ENCODE results near the gene RNF32.
"Not testable (repeated sequence)": the region's sequence is repeated elsewhere in the genome, so short reads cannot be mapped to it uniquely, and the experiment has no call there.

The RNF32 gene

DNA sequence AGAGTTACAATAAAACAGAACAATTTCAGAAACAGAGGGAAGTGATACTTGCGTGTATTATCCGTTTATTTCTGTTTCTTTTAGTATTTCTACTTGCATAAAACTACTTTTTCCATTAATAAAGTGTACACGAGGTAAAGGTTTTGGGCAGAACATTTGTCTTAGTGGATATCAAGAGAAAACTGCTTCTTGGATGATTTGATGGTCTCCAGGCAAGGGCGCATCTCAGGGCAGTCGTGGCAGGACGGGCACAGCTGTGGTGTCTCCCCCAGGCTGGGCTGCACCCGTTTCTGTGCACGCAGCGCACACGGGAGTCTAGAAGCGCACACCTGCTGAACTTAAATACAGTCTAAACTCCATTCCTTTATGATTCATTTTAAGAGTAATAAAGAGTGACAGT lies 23.4 kb upstream of the RNF32 start:
- Histone ChIP-seq H3K4me3 (ENCODE audit: low read depth, low read length) (no peak overlapping the region), H3K27me3 (replicated peaks) (peaks cover 8% of the 10 kb centered on the region), H3K27ac (no peak overlapping the region), H3K36me3 (replicated peaks) (no peaks in the 10 kb centered on the region)
- in situ Hi-C loops (cut with HindIII; ENCODE audit: low pct_ligation_motif_present, low sequenced_read_pairs), result no loop called here
- TF ChIP-seq CTCF (IDR thresholded peaks at IDR 0.05; ENCODE audit: low read depth, low read length, missing control alignments), result no peak
- no peak for DNase-seq

- no peak for TF ChIP-seq CTCF (IDR thresholded peaks at IDR 0.05; ENCODE audit: low read depth, low read length, missing control alignments)
- no peak for DNase-seq
- H3K27me3 ChIP-seq (replicated peaks), result peaks cover 8% of the 10 kb centered on the region
- in situ Hi-C loops (cut with HindIII; ENCODE audit: low pct_ligation_motif_present, low sequenced_read_pairs), result no loop called here
- no peak overlapping the region for H3K27ac ChIP-seq
- no peak overlapping the region for H3K4me3 ChIP-seq (ENCODE audit: low read depth, low read length)
- no peaks in the 10 kb centered on the region for H3K36me3 ChIP-seq (replicated peaks)
Measured at GRCh38 chr7:156618078-156618779, 22.3 kb upstream of the RNF32 start.

DNA sequence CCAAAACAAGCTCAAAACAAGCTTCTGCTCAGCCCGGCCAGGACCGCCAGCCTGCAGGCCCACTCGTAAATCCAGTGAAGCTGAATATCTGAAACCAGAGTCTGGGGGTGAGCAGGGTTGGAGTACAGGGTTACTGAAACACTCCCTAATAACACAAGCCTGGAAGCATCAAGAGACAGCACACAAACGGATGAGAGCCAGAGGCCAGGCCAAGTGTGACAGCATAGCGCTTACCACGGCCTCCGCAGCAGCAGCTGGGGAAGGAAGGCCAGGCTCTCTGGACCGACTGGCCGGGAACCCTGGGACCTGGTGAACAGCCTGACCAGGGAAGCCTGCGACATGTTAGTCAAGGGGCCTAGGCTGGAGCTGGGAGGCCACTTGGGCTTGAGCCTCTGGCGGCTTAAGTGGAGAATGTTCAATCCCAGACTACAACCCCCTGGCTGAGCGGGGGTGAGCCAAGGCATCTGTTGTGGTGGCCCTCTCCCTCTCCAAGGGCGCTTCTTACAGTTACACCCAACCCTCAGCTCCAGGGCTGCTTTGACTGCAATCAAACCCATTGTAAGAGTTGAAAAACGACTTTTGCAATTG lies 21.7 kb upstream of the RNF32 start:
- Histone ChIP-seq H3K27me3 (replicated peaks) (peaks cover 8% of the 10 kb centered on the region), H3K4me3 (ENCODE audit: low read depth, low read length) (no peak overlapping the region), H3K36me3 (replicated peaks) (no peaks in the 10 kb centered on the region), H3K27ac (no peak overlapping the region)
- no peak for DNase-seq
- in situ Hi-C loops (cut with HindIII; ENCODE audit: low pct_ligation_motif_present, low sequenced_read_pairs), result no loop called here
- TF ChIP-seq CTCF (IDR thresholded peaks at IDR 0.05; ENCODE audit: low read depth, low read length, missing control alignments), result no peak

DNA sequence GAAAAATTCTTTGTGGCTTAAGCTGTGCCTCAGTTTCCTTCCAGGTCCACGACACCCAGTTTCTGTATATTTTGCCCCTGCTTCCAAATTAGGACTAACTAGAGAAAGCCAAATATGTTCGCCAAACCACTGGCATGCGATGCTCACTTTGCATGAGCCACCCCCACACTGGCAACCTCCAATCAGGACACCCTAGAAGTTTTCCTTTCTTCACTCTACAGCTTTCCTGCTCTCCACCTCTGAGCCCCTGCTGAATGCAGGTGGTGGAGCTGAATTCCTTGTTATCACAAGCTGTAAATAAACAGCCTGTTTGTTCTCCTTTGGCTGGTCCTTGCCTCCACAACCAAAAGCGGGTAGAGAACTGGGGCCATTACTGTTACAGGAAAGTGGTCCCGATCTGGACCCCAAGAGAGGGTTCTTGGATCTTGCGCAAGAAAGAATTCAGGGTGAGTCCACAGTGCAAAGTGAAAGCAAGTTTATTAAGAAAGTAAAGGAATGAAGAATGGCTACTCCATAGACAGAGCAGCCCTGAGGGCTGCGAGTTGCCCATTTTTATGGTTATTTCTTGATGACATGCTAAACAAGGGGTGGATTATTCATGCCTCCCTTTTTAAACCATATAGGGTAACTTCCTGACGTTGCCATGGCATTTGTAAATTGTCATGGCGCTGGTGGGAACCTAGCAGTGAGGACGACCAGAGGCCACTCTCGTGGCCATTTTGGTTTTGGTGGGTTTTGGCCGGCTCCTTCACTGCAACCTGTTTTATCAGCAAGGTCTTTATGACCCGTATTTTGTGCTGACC lies 20.9 kb upstream of the RNF32 start:
- in situ Hi-C loops (cut with HindIII; ENCODE audit: low pct_ligation_motif_present, low sequenced_read_pairs); H3K4me3 ChIP-seq (ENCODE audit: low read depth, low read length); H3K27me3 ChIP-seq (replicated peaks); DNase-seq; H3K27ac ChIP-seq; H3K36me3 ChIP-seq (replicated peaks): not testable (repeated sequence)

DNA sequence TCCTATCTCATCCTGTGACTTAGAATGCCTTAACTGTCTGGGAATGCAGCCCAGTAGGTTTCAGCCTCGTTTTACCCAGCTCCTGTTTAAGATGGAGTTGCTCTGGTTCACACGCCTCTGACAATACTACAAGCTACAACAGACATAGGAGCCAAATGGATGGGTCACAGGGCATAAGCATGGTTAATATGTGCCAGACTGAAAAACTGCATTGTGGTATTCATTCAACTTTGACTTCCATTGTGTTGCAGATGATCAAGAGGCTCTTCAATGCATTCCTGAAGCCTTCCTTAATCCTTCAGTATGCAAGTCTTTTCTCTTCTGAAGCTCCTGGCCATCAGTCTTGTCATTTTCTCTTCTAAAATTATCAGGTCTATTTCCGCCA lies 20.3 kb upstream of the RNF32 start:
- no peak for TF ChIP-seq CTCF (IDR thresholded peaks at IDR 0.05; ENCODE audit: low read depth, low read length, missing control alignments)
- peaks cover 5% of the 10 kb centered on the region for H3K27me3 ChIP-seq (replicated peaks)
- H3K27ac ChIP-seq, result no peak overlapping the region
- no peaks in the 10 kb centered on the region for H3K36me3 ChIP-seq (replicated peaks)
- in situ Hi-C loops (cut with HindIII; ENCODE audit: low pct_ligation_motif_present, low sequenced_read_pairs), result no loop called here
- H3K4me3 ChIP-seq (ENCODE audit: low read depth, low read length), result no peak overlapping the region
- no peak for DNase-seq

DNA sequence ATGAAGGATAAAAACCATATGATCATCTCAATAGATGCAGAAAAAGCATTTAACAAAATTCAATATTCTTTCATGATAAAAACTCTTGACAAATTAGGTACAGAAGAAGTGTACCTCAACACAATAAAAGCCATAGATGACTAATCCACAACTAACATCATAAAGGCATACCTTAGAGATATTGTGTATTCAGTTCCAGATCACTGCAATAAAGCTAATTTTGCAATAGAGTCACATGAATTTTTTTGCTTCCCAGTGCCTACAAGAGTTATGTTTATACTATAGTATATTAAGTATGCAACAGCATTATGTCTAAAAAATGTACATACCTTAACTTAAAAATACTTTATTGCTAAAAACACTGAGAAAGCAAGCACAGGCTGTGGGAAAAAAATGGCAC lies 18.9 kb upstream of the RNF32 start:
- H3K4me3 ChIP-seq (ENCODE audit: low read depth, low read length), result no peak overlapping the region
- peaks cover 2% of the 10 kb centered on the region for H3K27me3 ChIP-seq (replicated peaks)
- DNase-seq, result no peak
- in situ Hi-C loops (cut with HindIII; ENCODE audit: low pct_ligation_motif_present, low sequenced_read_pairs), result no loop called here
- TF ChIP-seq CTCF (IDR thresholded peaks at IDR 0.05; ENCODE audit: low read depth, low read length, missing control alignments), result no peak
- no peaks in the 10 kb centered on the region for H3K36me3 ChIP-seq (replicated peaks)
- H3K27ac ChIP-seq, result no peak overlapping the region

All from brain microvascular endothelial cell (primary cell).